GM19395 (cell line): Measurements from ENCODE around the gene HORMAD1.
A peak's percentile ranks its signal among the peaks of the same experiment; 100 is the strongest.
"Not testable (repeated sequence)": the region's sequence is repeated elsewhere in the genome, so short reads cannot be mapped to it uniquely, and the experiment has no call there.

ENCODE experiments used
- ATAC-seq: cut with Tn5 transposase; IDR thresholded peaks from one replicate; pipeline ENCODE4 v1.9.1; 2021; ENCODE audit warnings: mild to moderate bottlenecking, moderate library complexity; ENCODE audit not compliant: unreplicated experiment

Gene HORMAD1

GRCh38 chr1:150720703-150721102 lies at the start of gene HORMAD1:
TSS of gene HORMAD1 (minus strand) at chr1:150720895. CDS start at chr1:150719505, 1,390 bp downstream.
- no peak for ATAC-seq

GRCh38 chr1:150767704-150768103 lies 47.0 kb upstream of the HORMAD1 start:
- not testable (repeated sequence) for ATAC-seq

GRCh38 chr1:150765977-150766301 lies 45.2 kb upstream of the HORMAD1 start:
- peak; percentile 15 for ATAC-seq

- peak; percentile 84 for ATAC-seq
These were observed 44.7 kb upstream of the HORMAD1 start, which contains the start of gene CTSS for GRCh38 chr1:150765296-150765976. TSS of gene CTSS (minus strand) at chr1:150765778. CDS start at chr1:150764763, 1,015 bp downstream.

GRCh38 chr1:150764617-150765101 lies 44.0 kb upstream of the HORMAD1 start:
- ATAC-seq: no peak

GRCh38 chr1:150763018-150763417 lies 42.3 kb upstream of the HORMAD1 start:
- ATAC-seq: no peak

GRCh38 chr1:150762552-150762951 lies 41.9 kb upstream of the HORMAD1 start:
- no peak for ATAC-seq

- no peak for ATAC-seq
These were observed 41.1 kb upstream of the HORMAD1 start for GRCh38 chr1:150761801-150762200.

GRCh38 chr1:150760013-150760412 lies 39.3 kb upstream of the HORMAD1 start:
- ATAC-seq: no peak

GRCh38 chr1:150753416-150753815 lies 32.7 kb upstream of the HORMAD1 start:
- no peak for ATAC-seq

- ATAC-seq: no peak
These were observed 30.7 kb upstream of the HORMAD1 start for GRCh38 chr1:150751443-150751842.

- no peak for ATAC-seq
These were observed 29.1 kb upstream of the HORMAD1 start for GRCh38 chr1:150749720-150750311.

GRCh38 chr1:150748878-150749719 lies 28.4 kb upstream of the HORMAD1 start:
- ATAC-seq: no peak

- ATAC-seq: no peak
These were observed 9.5 kb upstream of the HORMAD1 start for GRCh38 chr1:150730130-150730721.

- ATAC-seq: no peak
These were observed 3.6 kb upstream of the HORMAD1 start for GRCh38 chr1:150724336-150724735.

- no peak for ATAC-seq
These were observed 597 bp downstream of the HORMAD1 start for GRCh38 chr1:150720098-150720497.

- ATAC-seq: no peak
These were observed 2.3 kb downstream of the HORMAD1 start for GRCh38 chr1:150718225-150718891.

- not testable (repeated sequence) for ATAC-seq
These were observed 11.7 kb downstream of the HORMAD1 start for GRCh38 chr1:150709031-150709430.

- peak; percentile 68 for ATAC-seq
These were observed 12.1 kb downstream of the HORMAD1 start for GRCh38 chr1:150708595-150708994.

- no peak for ATAC-seq
These were observed 14.6 kb downstream of the HORMAD1 start for GRCh38 chr1:150706091-150706490.

- no peak for ATAC-seq
These were observed 17.3 kb downstream of the HORMAD1 start for GRCh38 chr1:150703427-150703826.
